GM03348 (cell line): ENCODE measurements around the gene ZNF503.
"Not testable (repeated sequence)": the region's sequence is repeated elsewhere in the genome, so short reads cannot be mapped to it uniquely, and the experiment has no call there.

Experiments used
- DNase-seq: peaks from one replicate; pipeline ENCODE4 v3.0.0; 2012; ENCODE audit warnings: low spot score

The ZNF503 gene

GRCh38 chr10:75395066-75395931, 6.3 kb downstream of the ZNF503 start:
- peak; percentile 92 for DNase-seq

GRCh38 chr10:75394221-75394620, 7.3 kb downstream of the ZNF503 start:
- DNase-seq = no peak

- no peak for DNase-seq
Observed at GRCh38 chr10:75392744-75393143, 8.8 kb downstream of the ZNF503 start.

GRCh38 chr10:75392271-75392670, 9.3 kb downstream of the ZNF503 start:
- DNase-seq = no peak

- DNase-seq = no peak
Observed at GRCh38 chr10:75390178-75390577, 11.4 kb downstream of the ZNF503 start.

GRCh38 chr10:75388082-75388481, 13.5 kb downstream of the ZNF503 start:
- no peak for DNase-seq

- no peak for DNase-seq
Observed at GRCh38 chr10:75386128-75386527, 15.4 kb downstream of the ZNF503 start.

- DNase-seq = no peak
Observed at GRCh38 chr10:75379817-75380216, 21.7 kb downstream of the ZNF503 start.

GRCh38 chr10:75379212-75379724, 22.3 kb downstream of the ZNF503 start:
- DNase-seq = no peak

- no peak for DNase-seq
Observed at GRCh38 chr10:75378379-75378778, 23.2 kb downstream of the ZNF503 start.

GRCh38 chr10:75377869-75378268, 23.7 kb downstream of the ZNF503 start:
- DNase-seq = no peak

GRCh38 chr10:75375838-75376237, 25.7 kb downstream of the ZNF503 start:
- DNase-seq = no peak

- DNase-seq = no peak
Observed at GRCh38 chr10:75371010-75371409, 30.6 kb downstream of the ZNF503 start.

- not testable (repeated sequence) for DNase-seq
Observed at GRCh38 chr10:75369838-75370237, 31.7 kb downstream of the ZNF503 start.

GRCh38 chr10:75367901-75368300, 33.7 kb downstream of the ZNF503 start:
- no peak for DNase-seq

- no peak for DNase-seq
Observed at GRCh38 chr10:75367021-75367487, 34.5 kb downstream of the ZNF503 start.

GRCh38 chr10:75363431-75363830, 38.1 kb downstream of the ZNF503 start:
- no peak for DNase-seq

- DNase-seq = not testable (repeated sequence)
Observed at GRCh38 chr10:75359876-75360275, 41.7 kb downstream of the ZNF503 start.

- DNase-seq = peak; percentile 86
Observed at GRCh38 chr10:75358835-75359421, 42.6 kb downstream of the ZNF503 start.

GRCh38 chr10:75358132-75358531, 43.4 kb downstream of the ZNF503 start:
- no peak for DNase-seq

GRCh38 chr10:75357500-75357899, 44.1 kb downstream of the ZNF503 start:
- no peak for DNase-seq

- no peak for DNase-seq
Observed at GRCh38 chr10:75356484-75356883, 45.1 kb downstream of the ZNF503 start.

GRCh38 chr10:75355706-75356105, 45.9 kb downstream of the ZNF503 start:
- no peak for DNase-seq
